HepG2 (cell line): ENCODE results near the gene NCOA5. TPM values are rescaled to one million over a fixed set of nuclear protein-coding genes. Genes with fewer than 3 reads are reported as not detected.

Source experiments
- BCL6 ChIP-seq: IDR thresholded peaks from 2 replicates; pipeline ENCODE4 v1.6.1; 2016; ENCODE audit warnings: missing genetic modification reagents, missing compliant biosample characterization
- PRPF4 ChIP-seq: fragments of 200-400 bp; formaldehyde crosslinking; IDR thresholded peaks from 2 replicates; pipeline ENCODE4 v1.6.1; 2016; ENCODE audit warnings: low read length, low read depth; ENCODE audit not compliant: poor library complexity, severe bottlenecking
- SMAD1 ChIP-seq: sonication (generic); formaldehyde crosslinking; IDR thresholded peaks from 2 replicates; pipeline ENCODE4 v1.4.0; 2020; ENCODE audit warnings: missing genetic modification reagents, low read depth, mild to moderate bottlenecking, borderline replicate concordance
- TP53 ChIP-seq: sonication (generic); formaldehyde crosslinking; conservative IDR thresholded peaks from 2 replicates; pipeline ENCODE4 v1.4.0; 2020; ENCODE audit warnings: missing genetic modification reagents
- XBP1 ChIP-seq: sonication (generic); formaldehyde crosslinking; IDR thresholded peaks from 2 replicates; pipeline ENCODE4 v1.5.0; 2020; ENCODE audit warnings: missing genetic modification reagents
- YY1 ChIP-seq: IDR thresholded peaks from 2 replicates; pipeline ENCODE4 v1.6.1; 2011; ENCODE audit warnings: low read length, low read depth, moderate library complexity, mild to moderate bottlenecking; ENCODE audit not compliant: insufficient read depth, insufficient replicate concordance
- ZNF224 ChIP-seq: sonication (generic); formaldehyde crosslinking; IDR thresholded peaks from 2 replicates; pipeline ENCODE4 v1.5.0; 2020; ENCODE audit warnings: mild to moderate bottlenecking, missing genetic modification reagents
- ZNF563 ChIP-seq: sonication (generic); formaldehyde crosslinking; IDR thresholded peaks from 2 replicates; pipeline ENCODE4 v1.8.0; 2022; ENCODE audit warnings: mild to moderate bottlenecking, moderate library complexity, missing genetic modification reagents
- ZNF747 ChIP-seq: sonication (generic); formaldehyde crosslinking; IDR thresholded peaks from 2 replicates; pipeline ENCODE4 v1.8.1; 2023; ENCODE audit warnings: missing genetic modification reagents, mild to moderate bottlenecking, borderline replicate concordance
- ZNF816 ChIP-seq: sonication (generic); formaldehyde crosslinking; IDR thresholded peaks from 2 replicates; pipeline ENCODE4 v1.8.0; 2022; ENCODE audit warnings: missing genetic modification reagents, mild to moderate bottlenecking, borderline replicate concordance
- ZNF850 ChIP-seq: sonication (generic); formaldehyde crosslinking; conservative IDR thresholded peaks from 2 replicates; pipeline ENCODE4 v1.9.0; 2021; ENCODE audit warnings: mild to moderate bottlenecking, missing genetic modification reagents
- polyA plus RNA-seq, 8 experiments: library from polyadenylated mRNA; depleted of rRNA in 3 of 8; stranded (reverse) in 7 of 8; unstranded in 1 of 8; fragments of >200 nt; fragmentation: Illumina TruSeq in 4 of 8; extraction: Trizol in 4 of 8; gene quantifications; 2 replicates each; pipeline versions ENCODE4 v1.2.1 to v1.2.3, GENCODE V29; 2011 to 2016; ENCODE audit warnings: low read depth in 4 of 8, missing spikeins in 1 of 8, mixed read lengths in 1 of 8; ENCODE audit not compliant: insufficient read depth in 1 of 8
- total RNA-seq, 5 experiments: library from RNA; depleted of rRNA; stranded (reverse); fragments of >200 nt; fragmentation: Illumina TruSeq; extraction: Trizol; gene quantifications; 2 replicates each; pipeline ENCODE4 v1.2.3, GENCODE V29; 2016; ENCODE audit warnings: low read depth in 1 of 5
- TF ChIP-seq, protein P1 (sequence below): sonication (generic); formaldehyde crosslinking; IDR thresholded peaks from 2 replicates; pipeline ENCODE4 v1.8.1; 2022; ENCODE audit warnings: mild to moderate bottlenecking, missing genetic modification reagents
- TF ChIP-seq, protein P2 (sequence below): sonication (generic); formaldehyde crosslinking; IDR thresholded peaks from 2 replicates; pipeline ENCODE4 v1.8.0; 2022; ENCODE audit warnings: mild to moderate bottlenecking, missing genetic modification reagents, borderline replicate concordance
- TF ChIP-seq, protein P3 (sequence below): sonication (generic); formaldehyde crosslinking; IDR thresholded peaks from 2 replicates; pipeline ENCODE4 v1.4.0; 2020; ENCODE audit warnings: mild to moderate bottlenecking, missing genetic modification reagents
- TF ChIP-seq, protein P4 (sequence below): sonication (generic); formaldehyde crosslinking; IDR thresholded peaks from 2 replicates; pipeline ENCODE4 v1.4.0; 2020; ENCODE audit warnings: missing genetic modification reagents
- TF ChIP-seq, protein P5 (sequence below): sonication (generic); formaldehyde crosslinking; IDR thresholded peaks from 2 replicates; pipeline ENCODE4 v1.8.0; 2022; ENCODE audit warnings: mild to moderate bottlenecking, missing genetic modification reagents, moderate library complexity

NCOA5 gene
- total and polyA plus RNA-seq, 2 of the 13 experiments (the other 11 are each of a cell fraction or from before 2014, with no cell fraction given), result 16.5 to 28.4 TPM

- TF ChIP-seq, protein P1, sequence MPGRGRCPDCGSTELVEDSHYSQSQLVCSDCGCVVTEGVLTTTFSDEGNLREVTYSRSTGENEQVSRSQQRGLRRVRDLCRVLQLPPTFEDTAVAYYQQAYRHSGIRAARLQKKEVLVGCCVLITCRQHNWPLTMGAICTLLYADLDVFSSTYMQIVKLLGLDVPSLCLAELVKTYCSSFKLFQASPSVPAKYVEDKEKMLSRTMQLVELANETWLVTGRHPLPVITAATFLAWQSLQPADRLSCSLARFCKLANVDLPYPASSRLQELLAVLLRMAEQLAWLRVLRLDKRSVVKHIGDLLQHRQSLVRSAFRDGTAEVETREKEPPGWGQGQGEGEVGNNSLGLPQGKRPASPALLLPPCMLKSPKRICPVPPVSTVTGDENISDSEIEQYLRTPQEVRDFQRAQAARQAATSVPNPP (CRISPR knock-in tag), result no peak
- TF ChIP-seq ZNF747 (CRISPR knock-in tag), result no peak
- TF ChIP-seq YY1, result no peak
- peak; percentile 81; the same call in 1 of the 2 replicates for TF ChIP-seq ZNF816 (CRISPR knock-in tag)
- no peak for TF ChIP-seq ZNF224 (CRISPR knock-in tag)
- TF ChIP-seq ZNF563 (CRISPR knock-in tag), result no peak
- TF ChIP-seq, protein P2, sequence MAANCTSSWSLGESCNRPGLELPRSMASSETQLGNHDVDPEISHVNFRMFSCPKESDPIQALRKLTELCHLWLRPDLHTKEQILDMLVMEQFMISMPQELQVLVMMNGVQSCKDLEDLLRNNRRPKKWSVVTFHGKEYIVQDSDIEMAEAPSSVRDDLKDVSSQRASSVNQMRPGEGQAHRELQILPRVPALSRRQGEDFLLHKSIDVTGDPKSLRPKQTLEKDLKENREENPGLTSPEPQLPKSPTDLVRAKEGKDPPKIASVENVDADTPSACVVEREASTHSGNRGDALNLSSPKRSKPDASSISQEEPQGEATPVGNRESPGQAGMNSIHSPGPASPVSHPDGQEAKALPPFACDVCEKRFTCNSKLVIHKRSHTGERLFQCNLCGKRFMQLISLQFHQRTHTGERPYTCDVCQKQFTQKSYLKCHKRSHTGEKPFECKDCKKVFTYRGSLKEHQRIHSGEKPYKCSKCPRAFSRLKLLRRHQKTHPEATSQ (CRISPR knock-in tag), result no peak
- TF ChIP-seq SMAD1 (CRISPR knock-in tag), result no peak
- TF ChIP-seq, protein P3, sequence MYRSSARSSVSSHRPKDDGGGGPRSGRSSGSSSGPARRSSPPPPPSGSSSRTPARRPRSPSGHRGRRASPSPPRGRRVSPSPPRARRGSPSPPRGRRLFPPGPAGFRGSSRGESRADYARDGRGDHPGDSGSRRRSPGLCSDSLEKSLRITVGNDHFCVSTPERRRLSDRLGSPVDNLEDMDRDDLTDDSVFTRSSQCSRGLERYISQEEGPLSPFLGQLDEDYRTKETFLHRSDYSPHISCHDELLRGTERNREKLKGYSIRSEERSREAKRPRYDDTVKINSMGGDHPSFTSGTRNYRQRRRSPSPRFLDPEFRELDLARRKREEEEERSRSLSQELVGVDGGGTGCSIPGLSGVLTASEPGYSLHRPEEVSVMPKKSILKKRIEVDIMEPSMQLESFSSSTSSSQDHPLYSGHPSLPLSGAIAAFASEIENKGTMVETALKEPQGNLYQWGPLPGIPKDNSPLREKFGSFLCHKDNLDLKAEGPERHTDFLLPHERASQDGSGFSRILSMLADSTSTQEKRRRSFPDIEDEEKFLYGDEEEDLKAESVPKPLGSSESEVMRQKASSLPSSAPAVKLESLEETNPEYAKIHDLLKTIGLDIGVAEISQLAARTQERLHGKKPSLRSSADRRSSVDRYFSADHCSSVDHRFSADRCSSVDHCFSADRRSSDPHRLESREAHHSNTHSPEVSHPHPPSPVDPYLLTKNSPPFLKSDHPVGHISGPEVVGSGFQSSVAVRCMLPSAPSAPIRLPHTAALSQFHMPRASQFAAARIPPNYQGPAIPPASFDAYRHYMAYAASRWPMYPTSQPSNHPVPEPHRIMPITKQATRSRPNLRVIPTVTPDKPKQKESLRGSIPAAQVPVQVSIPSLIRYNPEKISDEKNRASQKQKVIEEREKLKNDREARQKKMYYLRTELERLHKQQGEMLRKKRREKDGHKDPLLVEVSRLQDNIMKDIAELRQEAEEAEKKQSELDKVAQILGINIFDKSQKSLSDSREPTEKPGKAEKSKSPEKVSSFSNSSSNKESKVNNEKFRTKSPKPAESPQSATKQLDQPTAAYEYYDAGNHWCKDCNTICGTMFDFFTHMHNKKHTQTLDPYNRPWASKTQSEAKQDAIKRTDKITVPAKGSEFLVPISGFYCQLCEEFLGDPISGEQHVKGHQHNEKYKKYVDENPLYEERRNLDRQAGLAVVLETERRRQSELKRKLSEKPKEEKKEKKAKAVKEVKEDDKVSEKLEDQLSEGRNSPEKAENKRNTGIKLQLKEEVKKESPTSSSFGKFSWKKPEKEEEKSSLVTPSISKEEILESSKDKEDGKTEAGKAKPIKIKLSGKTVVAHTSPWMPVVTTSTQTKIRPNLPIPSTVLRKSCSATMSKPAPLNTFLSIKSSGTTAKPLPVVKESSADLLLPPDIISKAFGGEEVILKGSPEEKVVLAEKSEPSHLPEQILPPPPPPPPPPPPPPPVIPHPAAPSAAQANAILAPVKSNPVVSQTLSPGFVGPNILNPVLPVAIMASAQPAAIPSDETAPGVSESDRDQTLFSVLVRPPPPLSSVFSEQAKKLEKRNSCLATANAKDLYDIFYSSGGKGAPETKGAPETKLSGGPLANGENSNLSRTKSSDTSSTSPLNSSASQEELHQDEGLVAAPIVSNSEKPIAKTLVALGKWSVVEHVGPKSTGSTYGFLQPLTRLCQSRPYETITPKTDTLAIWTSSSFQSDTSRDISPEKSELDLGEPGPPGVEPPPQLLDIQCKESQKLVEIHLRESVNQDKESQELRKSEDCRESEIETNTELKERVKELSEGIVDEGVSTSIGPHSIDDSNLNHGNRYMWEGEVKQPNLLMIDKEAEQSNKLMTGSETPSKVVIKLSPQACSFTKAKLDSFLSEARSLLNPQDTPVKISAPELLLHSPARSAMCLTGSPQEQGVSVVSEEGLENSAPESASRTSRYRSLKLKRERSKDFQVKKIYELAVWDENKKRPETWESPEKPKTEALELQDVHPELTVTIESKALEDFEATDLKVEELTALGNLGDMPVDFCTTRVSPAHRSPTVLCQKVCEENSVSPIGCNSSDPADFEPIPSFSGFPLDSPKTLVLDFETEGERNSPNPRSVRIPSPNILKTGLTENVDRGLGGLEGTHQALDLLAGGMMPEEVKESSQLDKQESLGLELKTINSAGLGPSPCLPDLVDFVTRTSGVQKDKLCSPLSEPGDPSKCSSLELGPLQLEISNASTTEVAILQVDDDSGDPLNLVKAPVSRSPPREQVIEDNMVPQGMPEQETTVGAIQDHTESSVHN (CRISPR knock-in tag), result no peak
- TF ChIP-seq, protein P4, sequence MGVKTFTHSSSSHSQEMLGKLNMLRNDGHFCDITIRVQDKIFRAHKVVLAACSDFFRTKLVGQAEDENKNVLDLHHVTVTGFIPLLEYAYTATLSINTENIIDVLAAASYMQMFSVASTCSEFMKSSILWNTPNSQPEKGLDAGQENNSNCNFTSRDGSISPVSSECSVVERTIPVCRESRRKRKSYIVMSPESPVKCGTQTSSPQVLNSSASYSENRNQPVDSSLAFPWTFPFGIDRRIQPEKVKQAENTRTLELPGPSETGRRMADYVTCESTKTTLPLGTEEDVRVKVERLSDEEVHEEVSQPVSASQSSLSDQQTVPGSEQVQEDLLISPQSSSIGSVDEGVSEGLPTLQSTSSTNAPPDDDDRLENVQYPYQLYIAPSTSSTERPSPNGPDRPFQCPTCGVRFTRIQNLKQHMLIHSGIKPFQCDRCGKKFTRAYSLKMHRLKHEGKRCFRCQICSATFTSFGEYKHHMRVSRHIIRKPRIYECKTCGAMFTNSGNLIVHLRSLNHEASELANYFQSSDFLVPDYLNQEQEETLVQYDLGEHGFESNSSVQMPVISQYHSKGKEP, result peak; percentile 86; the same call in 1 of the 2 replicates
- peak; percentile 85; the same call in 1 of the 2 replicates for TF ChIP-seq XBP1 (CRISPR knock-in tag)
- no peak for TF ChIP-seq PRPF4
- TF ChIP-seq TP53, result no peak
- peak; percentile 17; the same call in 1 of the 2 replicates for TF ChIP-seq BCL6 (CRISPR knock-in tag)
- no peak for TF ChIP-seq ZNF850 (CRISPR knock-in tag)
- TF ChIP-seq, protein P5, sequence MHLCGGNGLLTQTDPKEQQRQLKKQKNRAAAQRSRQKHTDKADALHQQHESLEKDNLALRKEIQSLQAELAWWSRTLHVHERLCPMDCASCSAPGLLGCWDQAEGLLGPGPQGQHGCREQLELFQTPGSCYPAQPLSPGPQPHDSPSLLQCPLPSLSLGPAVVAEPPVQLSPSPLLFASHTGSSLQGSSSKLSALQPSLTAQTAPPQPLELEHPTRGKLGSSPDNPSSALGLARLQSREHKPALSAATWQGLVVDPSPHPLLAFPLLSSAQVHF, result no peak
These were observed 62.4 kb downstream of the NCOA5 start (continued) for GRCh38 chr20:46027245-46027853.
